Ovary (tissue), 9 donors: ENCODE results near the gene CSF1R. TPM values are rescaled to one million over a fixed set of nuclear protein-coding genes. Genes with fewer than 3 reads are reported as not detected.

Source experiments
- DNase-seq, 5 donors: peaks; one replicate each; pipeline ENCODE4 v3.0.0-alpha.2; 2019 to 2020
- H3K27ac ChIP-seq, 2 donors: fragments of 200-600 bp; one replicate each; pipeline versions ENCODE4 v1.5.1 to v1.8.0; 2019 to 2022
- H3K27me3 ChIP-seq: fragments of 200-600 bp; one replicate; pipeline ENCODE4 v1.8.0; 2022
- H3K36me3 ChIP-seq: fragments of 200-600 bp; sonication (generic); one replicate; pipeline ENCODE4 v1.5.1; 2019
- H3K4me1 ChIP-seq: one replicate; pipeline ENCODE4 v1.8.1; 2013; ENCODE audit warnings: mild to moderate bottlenecking, moderate library complexity; ENCODE audit not compliant: insufficient read depth
- H3K4me3 ChIP-seq: fragments of 200-600 bp; sonication (generic); one replicate; pipeline ENCODE4 v1.5.1; 2017
- H3K9me3 ChIP-seq, 2 donors: fragments of 200-600 bp in 1 of 2; sonication (generic) in 1 of 2; one replicate each; pipeline versions ENCODE4 v1.5.1 to v1.8.1; 2013 to 2019; ENCODE audit warnings: mild to moderate bottlenecking in 1 of 2, moderate library complexity in 1 of 2
- EP300 ChIP-seq: sonication (generic); formaldehyde crosslinking; IDR thresholded peaks from one replicate; pipeline ENCODE4 v1.6.1; 2017; ENCODE audit warnings: antibody characterized with exemption
- POLR2A ChIP-seq: fragments of 450-650 bp; IDR thresholded peaks from one replicate; pipeline ENCODE4 v1.6.1; 2017; ENCODE audit warnings: antibody characterized with exemption, mild to moderate bottlenecking, moderate library complexity
- WGBS, 3 donors: extraction: QIAGEN DNeasy Blood & Tissue Kit in 1 of 3; methylation state at CpG; one replicate each; pipeline versions ENCODE4 v1.1.5 to v1.1.7; 2013 to 2017; 5-methylcytosine and 5-hydroxymethylcytosine counted together
- intact Hi-C, 4 donors: fragments of 100-400 bp; cut with DNase I; formaldehyde crosslinking; loops; one replicate each; pipeline versions ENCODE4 v1.11.0 to v1.15.1; 2022 to 2023
- polyA plus RNA-seq, 2 donors: library from polyadenylated mRNA; stranded (reverse); fragments of 200-250 nt in 1 of 2; fragments of 350-450 nt in 1 of 2; fragmentation: Illumina TruSeq in 1 of 2; extraction: RNeasy Lipid Tissue Mini Kit (QIAGEN cat#74804) in 1 of 2; gene quantifications; one replicate each; pipeline ENCODE4 v1.2.3, GENCODE V29; 2013 to 2014
- total RNA-seq, 7 donors: library from RNA; depleted of rRNA in 2 of 7; stranded (reverse); fragments of >200 nt in 2 of 7; fragmentation: NEBNext Ultra II Directional in 3 of 7; extraction: Animal tissue kit (Norgen Biotek cat#: 25700) in 3 of 7; gene quantifications; one replicate each; pipeline versions ENCODE4 v1.1.0 to v1.2.4, GENCODE V29; 2016 to 2023
- TF ChIP-seq, protein P1 (sequence below), 3 donors: fragments of 450-650 bp in 2 of 3; fragments of 200-600 bp in 1 of 3; IDR thresholded peaks; one replicate each; pipeline versions ENCODE4 v1.5.1 to v1.8.0; 2016 to 2022; ENCODE audit warnings: antibody characterized with exemption in 3 of 3, mild to moderate bottlenecking in 1 of 3
- donor health status: DM: no; HTN: no; CAD: no; lungs with moderate emphysema.
- donor health status: DM: no; HTN: no; CAD: no.
- donor health status: Bipolar disorder and iron deficiency.
- donor health status: DM: yes; HTN: yes; CAD: no.
- donor health status: DM: no; HTN: no; CAD: no.
- donor health status: DM: yes; HTN: yes; CAD: no.

Gene CSF1R
- total and polyA plus RNA-seq, 9 donors = 7.6 to 41.9 (median 16.4) TPM

DNA sequence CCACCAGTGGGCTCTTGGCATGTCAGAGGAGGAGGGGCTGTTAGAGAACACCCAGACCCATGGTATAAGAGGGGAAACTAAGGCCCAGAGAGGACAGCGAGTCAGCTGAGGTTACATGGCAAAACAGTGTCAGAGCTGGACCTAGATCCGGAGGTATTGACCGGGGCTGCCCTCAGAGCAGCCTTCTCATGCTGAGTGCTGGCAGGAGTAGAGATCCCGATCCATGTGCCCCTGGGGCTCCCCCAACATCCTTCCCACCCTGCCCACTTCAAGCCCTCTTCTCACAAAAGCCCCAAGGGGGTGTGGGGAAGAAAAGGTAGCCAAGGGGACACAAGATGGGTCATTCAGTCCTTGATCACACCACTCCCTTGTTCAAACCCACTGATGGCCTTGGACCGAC is 19.9 kb downstream of the CSF1R start:
- TF ChIP-seq POLR2A = no peak
- TF ChIP-seq, protein P1, sequence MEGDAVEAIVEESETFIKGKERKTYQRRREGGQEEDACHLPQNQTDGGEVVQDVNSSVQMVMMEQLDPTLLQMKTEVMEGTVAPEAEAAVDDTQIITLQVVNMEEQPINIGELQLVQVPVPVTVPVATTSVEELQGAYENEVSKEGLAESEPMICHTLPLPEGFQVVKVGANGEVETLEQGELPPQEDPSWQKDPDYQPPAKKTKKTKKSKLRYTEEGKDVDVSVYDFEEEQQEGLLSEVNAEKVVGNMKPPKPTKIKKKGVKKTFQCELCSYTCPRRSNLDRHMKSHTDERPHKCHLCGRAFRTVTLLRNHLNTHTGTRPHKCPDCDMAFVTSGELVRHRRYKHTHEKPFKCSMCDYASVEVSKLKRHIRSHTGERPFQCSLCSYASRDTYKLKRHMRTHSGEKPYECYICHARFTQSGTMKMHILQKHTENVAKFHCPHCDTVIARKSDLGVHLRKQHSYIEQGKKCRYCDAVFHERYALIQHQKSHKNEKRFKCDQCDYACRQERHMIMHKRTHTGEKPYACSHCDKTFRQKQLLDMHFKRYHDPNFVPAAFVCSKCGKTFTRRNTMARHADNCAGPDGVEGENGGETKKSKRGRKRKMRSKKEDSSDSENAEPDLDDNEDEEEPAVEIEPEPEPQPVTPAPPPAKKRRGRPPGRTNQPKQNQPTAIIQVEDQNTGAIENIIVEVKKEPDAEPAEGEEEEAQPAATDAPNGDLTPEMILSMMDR (IDR thresholded peaks at IDR 0.05) = no peak
- TF ChIP-seq EP300 = no peak
- no peaks in the 10 kb centered on the region for H3K36me3 ChIP-seq
- intact Hi-C loops = no loop called here
- H3K27ac ChIP-seq = no peak overlapping the region
- 89 to 93% (median 93%) methylated on average over 5 of the region's 5 CpGs for WGBS, 3 donors
- no peaks in the 10 kb centered on the region for H3K9me3 ChIP-seq
- DNase-seq = peak in 1 of 5 donors; percentile 4
- H3K4me3 ChIP-seq = no peak overlapping the region
- H3K27me3 ChIP-seq = no peaks in the 10 kb centered on the region
- H3K4me1 ChIP-seq = no peaks in the 10 kb centered on the region

DNA sequence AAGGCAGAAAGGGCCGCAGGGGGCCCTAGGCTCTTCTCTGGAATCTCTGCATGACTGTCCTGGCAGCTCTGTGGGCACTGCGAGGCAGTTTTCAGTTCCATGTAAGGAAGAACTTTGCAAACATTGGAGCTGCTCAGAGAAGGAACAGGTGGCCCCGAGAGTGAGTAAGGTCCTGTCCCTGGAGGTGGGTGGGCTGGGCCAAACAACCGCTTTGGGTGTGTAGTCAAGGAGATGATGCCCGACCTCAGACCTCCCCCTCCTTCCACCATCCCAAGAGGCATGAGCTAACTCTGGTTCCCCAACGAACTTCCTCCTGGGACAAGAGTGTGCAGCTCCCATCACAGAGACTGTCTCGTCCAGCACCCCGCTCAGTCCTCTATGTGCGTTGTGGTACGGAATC is 20.5 kb downstream of the CSF1R start:
- peak in 1 of 5 donors; percentile 24 for DNase-seq
- Histone ChIP-seq H3K27ac (no peak overlapping the region), H3K4me3 (no peak overlapping the region), H3K9me3 (no peaks in the 10 kb centered on the region), H3K27me3 (no peaks in the 10 kb centered on the region), H3K4me1 (no peaks in the 10 kb centered on the region), H3K36me3 (no peaks in the 10 kb centered on the region)
- TF ChIP-seq EP300 (no peak), POLR2A (no peak)
- TF ChIP-seq, protein P1 (IDR thresholded peaks at IDR 0.05) = no peak
- intact Hi-C loops = no loop called here
- WGBS, 3 donors = 67 to 80% (median 73%) methylated on average over 10 of the region's 10 CpGs

DNA sequence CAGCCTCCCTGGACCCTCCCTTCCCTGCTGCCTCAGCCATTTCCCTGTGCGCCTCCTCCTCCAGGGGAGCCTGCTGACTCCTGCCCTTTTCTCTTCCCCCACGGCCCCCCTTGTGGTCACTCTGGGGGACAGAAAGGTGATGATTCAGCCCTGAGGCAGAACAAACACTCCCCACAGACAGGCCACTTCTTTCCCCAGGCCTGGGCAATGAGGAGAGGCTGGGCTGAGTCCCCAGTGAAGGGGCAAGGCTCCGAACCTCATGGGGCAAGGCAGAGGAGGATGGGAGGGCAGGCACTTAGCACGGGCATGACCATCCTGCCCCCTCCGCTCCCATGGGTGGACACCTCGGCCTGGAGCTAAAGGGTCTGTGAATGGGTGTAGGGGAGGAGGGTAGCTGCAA is 21.0 kb downstream of the CSF1R start:
- TF ChIP-seq EP300 (no peak), POLR2A (no peak)
- TF ChIP-seq, protein P1 (IDR thresholded peaks at IDR 0.05) = no peak
- WGBS, 3 donors = 59 to 73% (median 71%) methylated on average over 6 of the region's 6 CpGs
- intact Hi-C loops = no loop called here
- Histone ChIP-seq H3K9me3 (no peaks in the 10 kb centered on the region), H3K36me3 (no peaks in the 10 kb centered on the region), H3K4me1 (no peaks in the 10 kb centered on the region), H3K27ac (no peak overlapping the region), H3K27me3 (no peaks in the 10 kb centered on the region), H3K4me3 (no peak overlapping the region)
- DNase-seq = peak in 1 of 5 donors; percentile 23

DNA sequence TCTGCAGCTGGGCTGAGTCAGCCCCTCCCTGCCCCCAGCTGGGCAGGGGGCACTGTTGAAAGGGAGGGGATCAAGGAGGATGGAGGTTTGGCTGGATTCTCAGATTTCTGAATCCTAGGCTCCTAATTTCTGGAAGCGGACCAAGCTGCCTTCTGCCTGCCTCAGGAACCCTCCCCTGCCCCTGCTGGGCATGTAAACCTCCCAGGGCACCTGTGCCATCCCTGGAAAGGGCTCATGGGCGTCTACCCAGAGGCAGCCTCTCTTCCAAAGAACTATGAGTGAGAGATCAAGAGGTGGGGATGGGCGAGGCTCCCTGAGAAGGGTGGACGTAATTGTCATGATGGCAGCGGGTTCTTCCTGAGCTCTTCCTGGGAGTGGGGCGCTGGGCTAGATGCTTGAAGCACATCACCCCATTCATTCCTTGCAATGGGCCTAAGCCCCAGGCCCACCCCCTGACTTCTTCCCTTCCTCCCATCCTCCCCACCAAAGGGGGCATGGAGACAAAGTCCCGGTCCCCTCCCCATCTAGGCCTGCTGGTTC is 21.6 kb downstream of the CSF1R start:
- no peaks in the 10 kb centered on the region for H3K36me3 ChIP-seq
- no peaks in the 10 kb centered on the region for H3K9me3 ChIP-seq
- no peak overlapping the region for H3K4me3 ChIP-seq
- intact Hi-C loops = no loop called here
- no peak overlapping the region for H3K27ac ChIP-seq
- H3K4me1 ChIP-seq = no peaks in the 10 kb centered on the region
- WGBS, 3 donors = 84 to 92% (median 91%) methylated on average over 7 of the region's 7 CpGs
- no peak for TF ChIP-seq POLR2A
- no peak for TF ChIP-seq EP300
- TF ChIP-seq, protein P1 (IDR thresholded peaks at IDR 0.05) = no peak
- peak in 1 of 5 donors; percentile 17 for DNase-seq
- H3K27me3 ChIP-seq = no peaks in the 10 kb centered on the region
